Neural progenitor cell (in vitro differentiated cells): ENCODE measurements around the gene ZNF699. TPM values are rescaled to one million over a fixed set of nuclear protein-coding genes. Genes with fewer than 3 reads are reported as not detected.

Experiments
- DNase-seq: peaks from one replicate; pipeline ENCODE4 v3.0.0-alpha.2; 2016; ENCODE audit warnings: low spot score
- H2AFZ ChIP-seq: fragments of 200-600 bp; sonication (generic); replicated peaks from 2 replicates; pipeline ENCODE4 v1.6.1; 2016; ENCODE audit warnings: antibody characterized with exemption
- H3F3A ChIP-seq: fragments of 200-600 bp; sonication (generic); 2 replicates; pipeline ENCODE4 v1.6.1; 2016; ENCODE audit warnings: antibody characterized with exemption, low read depth
- H3K27ac ChIP-seq: fragments of 200-600 bp; sonication (generic); 2 replicates; pipeline ENCODE4 v1.5.1; 2016; ENCODE audit warnings: mild to moderate bottlenecking
- H3K27me3 ChIP-seq: fragments of 200-600 bp; sonication (generic); 2 replicates; pipeline ENCODE4 v1.6.1; 2016; ENCODE audit warnings: mild to moderate bottlenecking, moderate library complexity
- H3K36me3 ChIP-seq: fragments of 200-600 bp; sonication (generic); 2 replicates; pipeline ENCODE4 v1.5.1; 2016
- H3K4me1 ChIP-seq: fragments of 200-600 bp; sonication (generic); 2 replicates; pipeline ENCODE4 v1.6.1; 2016; ENCODE audit warnings: mixed run types
- H3K4me2 ChIP-seq: fragments of 200-600 bp; sonication (generic); 2 replicates; pipeline ENCODE4 v1.6.1; 2016
- H3K4me3 ChIP-seq: fragments of 200-600 bp; sonication (generic); 2 replicates; pipeline ENCODE4 v1.5.1; 2016
- H3K79me2 ChIP-seq: fragments of 200-600 bp; sonication (generic); 2 replicates; pipeline ENCODE4 v1.6.1; 2016; ENCODE audit warnings: low read depth
- H3K9ac ChIP-seq: fragments of 200-600 bp; sonication (generic); 2 replicates; pipeline ENCODE4 v1.6.1; 2016
- H3K9me3 ChIP-seq: fragments of 200-600 bp; sonication (generic); 2 replicates; pipeline ENCODE4 v1.5.1; 2016; ENCODE audit warnings: low read depth
- H4K20me1 ChIP-seq: fragments of 200-600 bp; sonication (generic); 2 replicates; pipeline ENCODE4 v1.6.1; 2016; ENCODE audit warnings: low read depth
- H3K27ac Mint-ChIP-seq: 3 replicates; pipeline ENCODE4 v1.8.0; 2021; ENCODE audit warnings: mixed read lengths
- H3K27me3 Mint-ChIP-seq: 2 replicates; pipeline ENCODE4 v1.8.0; 2022; ENCODE audit warnings: low read depth, mild to moderate bottlenecking, inconsistent platforms, moderate library complexity, mixed read lengths; ENCODE audit not compliant: insufficient read depth
- H3K36me3 Mint-ChIP-seq: 3 replicates; pipeline ENCODE4 v1.8.0; 2021; ENCODE audit warnings: mixed read lengths
- H3K4me1 Mint-ChIP-seq: 3 replicates; pipeline ENCODE4 v1.8.0; 2021; ENCODE audit warnings: mixed read lengths
- H3K4me3 Mint-ChIP-seq: 3 replicates; pipeline ENCODE4 v1.8.0; 2021; ENCODE audit warnings: mild to moderate bottlenecking, moderate library complexity, mixed read lengths
- H3K9me3 Mint-ChIP-seq: 3 replicates; pipeline ENCODE4 v1.8.0; 2020; ENCODE audit warnings: mixed read lengths
- EZH2 ChIP-seq: fragments of 200-600 bp; sonication (generic); IDR thresholded peaks from 2 replicates; pipeline ENCODE4 v1.6.1; 2017; ENCODE audit warnings: antibody characterized with exemption, mild to moderate bottlenecking, moderate library complexity
- EZH2phosphoT487 ChIP-seq: fragments of 200-600 bp; sonication (generic); IDR thresholded peaks from 2 replicates; pipeline ENCODE4 v1.6.1; 2017; ENCODE audit warnings: antibody characterized with exemption
- total RNA-seq: library from RNA; depleted of rRNA; stranded (reverse); fragments of >200 nt; gene quantifications from 2 replicates; pipeline ENCODE4 v1.2.3, GENCODE V29; 2015; ENCODE audit warnings: low replicate concordance
- TF ChIP-seq, protein P1 (sequence below): fragments of 200-600 bp; sonication (generic); IDR thresholded peaks from 2 replicates; pipeline ENCODE4 v1.5.1; 2017; ENCODE audit warnings: antibody characterized with exemption, mild to moderate bottlenecking

The ZNF699 gene
- total RNA-seq, 1 donor from 2014 or later, result 12.9 TPM

DNA sequence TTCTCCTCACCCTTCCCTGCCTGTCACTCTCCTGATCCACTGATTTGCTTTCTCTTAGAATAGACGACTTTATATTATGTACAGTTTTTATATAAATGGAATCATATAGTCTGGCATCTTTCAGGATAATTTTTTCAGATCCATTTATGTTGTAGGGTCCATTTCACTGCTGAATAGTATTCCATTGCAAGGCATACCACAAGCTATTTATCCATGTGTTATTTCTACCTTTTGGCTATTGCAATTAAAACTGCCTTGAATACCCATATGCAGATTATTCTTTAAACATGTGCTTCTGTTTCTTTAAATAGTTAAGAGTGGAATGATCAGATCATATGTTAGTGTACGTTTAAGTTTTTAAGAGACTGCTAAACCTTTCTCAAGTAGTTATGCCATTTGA lies 35.4 kb upstream of the ZNF699 start:
- Mint-ChIP-seq H3K27ac (no peak overlapping the region), H3K9me3 (peaks cover 87% of the 10 kb centered on the region), H3K27me3 (peaks cover 4% of the 10 kb centered on the region), H3K36me3 (peaks cover 71% of the 10 kb centered on the region), H3K4me1 (no peaks in the 10 kb centered on the region), H3K4me3 (no peak overlapping the region)
- Histone ChIP-seq H3K4me1 (no peaks in the 10 kb centered on the region), H3F3A (no peaks in the 10 kb centered on the region), H3K79me2 (no peaks in the 10 kb centered on the region), H3K4me2 (no peak overlapping the region), H3K4me3 (no peak overlapping the region), H3K27me3 (no peaks in the 10 kb centered on the region), H3K9ac (no peak overlapping the region), H3K27ac (no peak overlapping the region), H2AFZ (no peak overlapping the region), H4K20me1 (no peaks in the 10 kb centered on the region), H3K9me3 (peaks cover 86% of the 10 kb centered on the region), H3K36me3 (peaks cover 58% of the 10 kb centered on the region)
- no peak for DNase-seq
- TF ChIP-seq EZH2phosphoT487, result no peak
- TF ChIP-seq, protein P1, sequence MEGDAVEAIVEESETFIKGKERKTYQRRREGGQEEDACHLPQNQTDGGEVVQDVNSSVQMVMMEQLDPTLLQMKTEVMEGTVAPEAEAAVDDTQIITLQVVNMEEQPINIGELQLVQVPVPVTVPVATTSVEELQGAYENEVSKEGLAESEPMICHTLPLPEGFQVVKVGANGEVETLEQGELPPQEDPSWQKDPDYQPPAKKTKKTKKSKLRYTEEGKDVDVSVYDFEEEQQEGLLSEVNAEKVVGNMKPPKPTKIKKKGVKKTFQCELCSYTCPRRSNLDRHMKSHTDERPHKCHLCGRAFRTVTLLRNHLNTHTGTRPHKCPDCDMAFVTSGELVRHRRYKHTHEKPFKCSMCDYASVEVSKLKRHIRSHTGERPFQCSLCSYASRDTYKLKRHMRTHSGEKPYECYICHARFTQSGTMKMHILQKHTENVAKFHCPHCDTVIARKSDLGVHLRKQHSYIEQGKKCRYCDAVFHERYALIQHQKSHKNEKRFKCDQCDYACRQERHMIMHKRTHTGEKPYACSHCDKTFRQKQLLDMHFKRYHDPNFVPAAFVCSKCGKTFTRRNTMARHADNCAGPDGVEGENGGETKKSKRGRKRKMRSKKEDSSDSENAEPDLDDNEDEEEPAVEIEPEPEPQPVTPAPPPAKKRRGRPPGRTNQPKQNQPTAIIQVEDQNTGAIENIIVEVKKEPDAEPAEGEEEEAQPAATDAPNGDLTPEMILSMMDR, result no peak
- no peak for TF ChIP-seq EZH2

DNA sequence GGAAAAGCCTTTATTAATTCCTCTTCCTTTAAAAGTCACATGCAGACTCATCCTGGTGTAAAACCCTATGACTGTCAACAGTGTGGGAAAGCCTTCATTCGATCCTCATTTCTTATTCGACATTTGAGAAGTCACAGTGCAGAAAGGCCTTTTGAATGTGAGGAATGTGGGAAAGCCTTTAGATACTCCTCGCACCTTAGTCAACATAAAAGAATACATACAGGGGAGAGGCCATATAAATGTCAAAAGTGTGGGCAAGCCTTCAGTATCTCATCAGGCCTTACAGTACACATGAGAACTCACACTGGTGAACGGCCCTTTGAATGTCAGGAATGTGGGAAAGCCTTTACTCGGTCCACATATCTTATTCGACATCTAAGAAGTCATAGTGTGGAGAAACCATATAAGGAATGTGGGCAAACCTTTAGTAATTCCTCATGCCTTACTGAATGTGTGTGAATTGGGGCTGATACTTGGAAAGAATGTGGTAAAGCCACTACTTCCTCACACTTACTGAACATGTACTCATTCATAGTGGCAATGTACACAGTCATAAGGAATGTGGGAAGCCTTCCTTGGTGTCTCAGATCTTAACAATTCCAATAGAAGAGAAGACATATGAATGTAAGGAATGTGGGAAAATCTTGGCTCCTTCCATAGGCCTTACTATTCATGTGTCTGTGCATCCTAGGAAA lies 33.1 kb upstream of the ZNF699 start:
- Histone ChIP-seq H3K9ac (no peak overlapping the region), H3K4me3 (no peak overlapping the region), H2AFZ (no peak overlapping the region), H3K27ac (no peak overlapping the region), H3K27me3 (no peaks in the 10 kb centered on the region), H3K9me3 (peaks cover 73% of the 10 kb centered on the region), H3K4me2 (no peak overlapping the region), H3F3A (no peaks in the 10 kb centered on the region), H3K36me3 (peaks cover 77% of the 10 kb centered on the region), H3K79me2 (peaks cover 8% of the 10 kb centered on the region), H3K4me1 (no peaks in the 10 kb centered on the region), H4K20me1 (no peaks in the 10 kb centered on the region)
- no peak for TF ChIP-seq EZH2phosphoT487
- TF ChIP-seq, protein P1, result no peak
- Mint-ChIP-seq H3K4me3 (no peak overlapping the region), H3K27ac (no peak overlapping the region), H3K36me3 (peaks cover 72% of the 10 kb centered on the region), H3K9me3 (peaks cover 87% of the 10 kb centered on the region), H3K4me1 (no peaks in the 10 kb centered on the region), H3K27me3 (peaks cover 4% of the 10 kb centered on the region)
- no peak for DNase-seq

DNA sequence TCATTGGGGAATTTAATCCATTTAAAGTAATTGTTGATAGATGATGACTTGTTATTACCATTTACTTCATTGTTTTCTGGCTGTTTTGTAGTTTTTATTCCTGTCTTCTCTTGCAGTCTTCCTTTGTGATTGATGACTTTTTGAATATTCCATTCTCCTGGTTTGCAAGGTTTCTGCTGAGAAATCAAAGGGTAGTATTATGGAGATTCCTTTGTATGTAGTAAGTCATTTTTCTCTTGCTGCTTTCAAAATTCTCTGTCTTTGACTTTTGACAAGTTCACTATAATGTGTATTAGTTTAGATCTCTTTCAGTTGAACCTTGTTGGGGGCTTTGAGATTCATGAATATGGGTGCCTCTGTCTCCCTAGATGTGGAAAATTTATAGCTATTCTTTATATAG lies 20.4 kb upstream of the ZNF699 start:
- H3K9me3 Mint-ChIP-seq, result peaks cover 87% of the 10 kb centered on the region
- no peaks in the 10 kb centered on the region for H3F3A ChIP-seq
- H3K4me2 ChIP-seq, result no peak overlapping the region
- H3K27me3 Mint-ChIP-seq, result peaks cover 3% of the 10 kb centered on the region
- no peak overlapping the region for H3K4me3 Mint-ChIP-seq
- H3K4me3 ChIP-seq, result no peak overlapping the region
- H2AFZ ChIP-seq, result no peak overlapping the region
- no peaks in the 10 kb centered on the region for H3K27me3 ChIP-seq
- no peaks in the 10 kb centered on the region for H3K4me1 ChIP-seq
- TF ChIP-seq, protein P1, result no peak
- TF ChIP-seq EZH2 (no peak), EZH2phosphoT487 (no peak)
- H3K79me2 ChIP-seq, result peaks cover 96% of the 10 kb centered on the region
- H3K36me3 ChIP-seq, result peaks cover 68% of the 10 kb centered on the region
- no peak overlapping the region for H3K27ac ChIP-seq
- H3K9me3 ChIP-seq, result peaks cover 62% of the 10 kb centered on the region
- no peak for DNase-seq
- H4K20me1 ChIP-seq, result no peaks in the 10 kb centered on the region
- peaks cover 75% of the 10 kb centered on the region for H3K36me3 Mint-ChIP-seq
- H3K27ac Mint-ChIP-seq, result no peak overlapping the region
- H3K4me1 Mint-ChIP-seq, result no peaks in the 10 kb centered on the region
- no peak overlapping the region for H3K9ac ChIP-seq
